GM21528 (cell line): ENCODE measurements around the gene HMCN1.

ENCODE experiments used
- ATAC-seq: cut with Tn5 transposase; IDR thresholded peaks from one replicate; pipeline ENCODE4 v1.9.1; 2021; ENCODE audit warnings: mild to moderate bottlenecking, moderate library complexity; ENCODE audit not compliant: unreplicated experiment, low FRiP score

HMCN1 gene

GRCh38 chr1:185795181-185795580, 61.0 kb downstream of the HMCN1 start:
- ATAC-seq: no peak

DNA sequence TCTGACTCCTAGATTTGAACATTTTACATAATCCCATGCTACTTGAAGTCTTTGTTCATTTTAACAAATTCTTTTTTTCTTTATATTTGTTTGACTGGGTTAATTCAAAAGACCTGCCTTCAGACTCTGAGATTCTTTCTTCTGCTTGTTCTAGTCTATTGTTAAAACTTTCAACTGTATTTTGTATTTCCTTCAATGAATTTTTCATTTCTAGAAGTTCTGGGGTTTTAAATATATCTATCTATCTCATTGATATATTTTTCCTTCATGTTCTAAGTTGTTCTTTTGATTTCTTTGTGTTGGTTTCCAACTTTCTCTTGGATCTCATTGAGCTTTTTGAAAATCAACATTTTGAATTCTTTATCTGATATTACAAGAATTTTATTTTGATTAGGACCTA, 64.3 kb downstream of the HMCN1 start:
- ATAC-seq: no peak

GRCh38 chr1:185803241-185803640, 69.0 kb downstream of the HMCN1 start:
- ATAC-seq: no peak

- no peak for ATAC-seq
Observed at GRCh38 chr1:185804206-185804605, 70.0 kb downstream of the HMCN1 start.

DNA sequence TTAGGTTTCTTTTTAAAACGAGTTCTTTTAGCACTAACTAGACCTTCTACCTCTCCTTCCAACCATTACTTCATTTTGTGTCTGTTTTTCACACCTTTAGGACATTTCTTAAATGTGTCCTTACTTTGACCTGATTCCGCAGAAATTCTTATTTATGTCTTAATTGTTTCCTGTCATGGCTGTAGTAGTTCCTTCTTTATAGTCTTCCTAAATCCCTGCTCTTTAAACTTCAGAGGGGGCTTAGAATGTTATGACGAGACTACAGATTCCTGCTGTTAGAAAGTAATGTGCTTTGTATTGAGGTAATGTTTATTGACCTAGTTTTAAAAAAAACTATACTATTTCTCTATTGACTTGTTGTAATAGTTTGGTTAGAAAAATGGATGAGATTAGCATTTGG, 70.4 kb downstream of the HMCN1 start:
- no peak for ATAC-seq

DNA sequence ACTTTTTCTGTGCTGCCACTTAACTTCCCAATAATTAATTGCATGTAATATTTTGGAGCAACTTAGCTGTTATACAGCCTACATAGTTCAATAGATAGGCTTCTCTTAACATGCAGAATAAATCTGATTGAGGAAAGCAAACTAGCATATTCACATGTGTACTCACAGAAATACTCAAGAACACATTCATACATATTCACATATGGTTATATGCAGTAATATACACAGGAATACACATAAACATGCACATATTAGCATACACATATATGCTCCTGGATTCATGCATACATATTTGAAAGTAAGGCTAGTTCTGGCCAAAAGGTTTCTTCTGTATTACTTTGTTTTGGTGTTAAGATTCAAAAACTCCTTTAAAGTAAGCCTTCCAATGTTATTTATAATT, 73.1 kb downstream of the HMCN1 start:
- ATAC-seq: no peak

GRCh38 chr1:185808631-185809030, 74.4 kb downstream of the HMCN1 start:
- ATAC-seq: no peak

DNA sequence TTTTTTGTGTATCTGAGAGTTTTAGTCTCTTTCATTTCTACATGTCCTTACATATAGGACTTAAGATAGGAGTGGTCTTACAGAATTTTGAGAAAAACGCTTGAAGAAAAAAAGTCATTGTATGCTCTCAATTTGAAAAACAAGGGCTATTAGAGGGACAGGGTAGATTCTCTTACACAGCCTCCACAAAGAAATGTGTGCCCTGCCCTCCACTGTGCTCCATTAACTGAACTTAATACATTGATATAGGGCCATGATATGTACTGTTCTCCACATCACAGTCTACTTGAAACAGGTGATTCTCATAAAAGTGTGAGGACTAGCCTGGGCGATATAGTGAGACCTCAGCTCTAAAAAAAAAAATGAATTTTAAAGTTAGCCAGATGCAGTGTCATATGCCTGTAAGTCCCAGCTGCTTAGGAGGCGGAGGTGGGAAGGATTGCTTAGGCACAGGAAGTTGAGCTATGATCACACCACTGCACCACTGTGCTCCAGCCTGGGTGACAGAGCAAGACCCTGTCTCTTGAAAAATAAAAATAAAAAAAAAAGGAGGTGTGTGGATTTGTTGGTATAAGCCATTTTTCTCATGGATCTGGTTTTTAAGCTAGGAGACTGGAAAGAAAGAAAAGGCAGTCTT, 77.0 kb downstream of the HMCN1 start:
- no peak for ATAC-seq

DNA sequence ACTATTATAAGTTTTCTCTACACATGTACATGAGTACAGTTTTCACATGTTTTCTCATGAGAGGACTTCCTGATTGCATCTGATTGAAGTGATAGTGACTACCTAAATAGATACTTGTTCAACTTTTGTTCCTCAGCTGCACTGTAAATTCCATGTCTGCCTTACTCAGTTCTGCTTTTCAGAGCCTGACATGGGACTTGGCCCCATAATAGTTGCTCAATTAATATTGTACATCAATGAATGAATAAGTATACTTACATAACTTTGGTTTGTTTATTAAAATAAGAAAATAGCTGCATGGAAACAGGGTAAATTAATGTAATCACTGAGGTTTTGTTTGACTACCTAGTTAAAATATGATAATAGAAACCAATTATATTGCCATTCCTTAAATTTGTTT, 78.7 kb downstream of the HMCN1 start:
- no peak for ATAC-seq

DNA sequence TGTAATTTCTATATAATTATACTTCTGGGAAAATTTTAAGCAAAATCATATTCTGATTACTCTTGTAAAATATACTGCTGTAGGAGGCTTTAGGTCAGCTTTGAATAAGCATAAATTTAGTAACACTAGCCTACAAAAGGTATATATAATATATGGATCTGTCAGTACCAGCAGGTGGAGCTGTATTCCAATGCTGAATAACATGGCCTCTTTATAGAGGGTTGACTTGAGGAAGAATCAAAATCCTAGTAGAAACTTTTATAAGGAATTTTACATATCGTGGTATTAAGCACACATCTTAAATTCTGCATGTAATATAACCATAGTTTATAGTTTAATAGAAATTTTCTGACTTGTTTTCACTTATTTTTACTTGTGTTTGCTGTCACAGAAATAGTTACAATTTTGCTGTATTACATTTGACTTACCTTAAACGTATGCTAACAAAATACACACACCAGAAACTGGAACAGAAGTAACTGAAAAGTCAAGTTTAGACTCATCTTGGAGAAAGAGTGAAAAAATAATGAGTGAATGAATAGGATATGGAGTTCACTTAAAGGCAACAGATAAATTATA, 79.3 kb downstream of the HMCN1 start:
- no peak for ATAC-seq

- ATAC-seq: no peak
Observed at GRCh38 chr1:185816460-185816859, 82.3 kb downstream of the HMCN1 start.

DNA sequence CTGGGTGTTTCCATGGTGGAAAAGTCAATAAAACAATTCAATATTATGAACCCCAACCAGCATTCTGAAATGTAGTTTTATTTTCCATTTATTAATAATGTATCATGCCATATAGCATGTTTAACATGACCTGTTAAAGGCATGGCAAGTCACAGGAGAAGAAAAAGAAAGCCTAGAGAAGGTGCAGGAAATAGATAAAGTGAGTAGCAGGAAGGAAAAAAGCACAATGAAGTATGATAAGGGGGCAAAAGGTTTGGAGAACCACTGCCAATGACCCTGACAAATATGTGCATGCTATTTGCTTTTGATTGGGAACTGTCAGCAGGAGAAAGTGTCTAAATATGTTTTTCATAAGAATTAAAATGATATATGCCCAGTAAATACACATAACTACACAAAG, 85.6 kb downstream of the HMCN1 start:
- ATAC-seq: no peak

- no peak for ATAC-seq
Observed at GRCh38 chr1:185821612-185822385, 87.6 kb downstream of the HMCN1 start.

DNA sequence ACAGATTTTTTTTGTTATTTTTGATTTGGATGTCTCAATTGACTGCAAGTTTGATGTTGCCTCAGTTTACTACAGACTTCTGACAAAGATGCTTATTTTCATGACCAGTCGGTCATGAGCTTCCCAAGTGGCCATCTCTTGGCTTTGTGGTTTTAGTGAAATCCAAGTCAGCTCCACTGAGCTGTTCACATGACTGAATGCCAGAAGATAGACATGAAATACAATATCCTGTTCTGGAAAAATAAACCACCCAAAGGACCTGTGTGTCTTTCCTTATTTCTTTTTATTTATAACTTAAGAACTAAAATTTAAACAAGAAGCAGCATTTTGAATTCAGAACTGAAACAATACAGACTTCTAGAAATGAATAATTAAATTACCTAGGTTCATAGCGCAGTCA, 89.3 kb downstream of the HMCN1 start:
- ATAC-seq: no peak

GRCh38 chr1:185824106-185824505, 89.9 kb downstream of the HMCN1 start:
- ATAC-seq: no peak

DNA sequence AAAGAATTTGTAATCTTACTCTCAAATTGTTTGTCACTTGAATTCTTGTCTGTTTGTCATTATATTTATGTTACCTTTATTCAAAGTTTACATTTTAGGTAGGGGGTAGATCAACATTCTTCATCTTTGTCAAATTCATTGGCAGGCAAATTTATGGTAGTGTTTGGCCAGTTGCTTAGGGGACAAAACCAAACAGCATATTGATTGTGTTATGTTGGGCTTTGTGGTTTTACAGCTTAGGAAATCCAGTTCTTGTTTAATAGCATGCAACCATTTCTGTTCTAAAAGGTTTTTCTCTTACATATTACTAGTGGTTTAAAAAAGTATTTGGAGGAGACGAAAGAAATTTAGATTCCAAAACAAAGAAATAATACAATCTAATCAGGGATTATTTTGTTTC, 91.4 kb downstream of the HMCN1 start:
- ATAC-seq: no peak

GRCh38 chr1:185834371-185834905, 100.2 kb downstream of the HMCN1 start:
- ATAC-seq: no peak

DNA sequence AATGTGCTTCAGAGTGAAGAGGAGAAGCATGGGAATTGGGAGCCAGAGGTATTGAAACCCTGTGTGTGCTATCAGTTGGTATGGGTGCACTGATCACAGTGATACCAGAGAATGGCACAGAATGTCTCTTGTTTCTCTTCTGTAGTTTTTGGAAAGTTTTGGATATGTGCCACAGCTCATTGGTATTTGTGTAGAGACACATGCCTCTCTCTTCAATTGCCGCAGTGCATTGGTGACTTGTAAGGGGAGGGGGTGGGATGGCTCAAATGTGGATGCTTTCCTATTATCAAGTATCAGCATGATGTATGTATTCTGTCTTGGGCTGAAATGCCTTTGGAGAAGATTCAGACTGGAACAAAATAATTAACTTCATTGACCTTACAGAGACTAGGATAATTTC, 101.0 kb downstream of the HMCN1 start:
- ATAC-seq: no peak

- ATAC-seq: no peak
Observed at GRCh38 chr1:185837711-185838110, 103.5 kb downstream of the HMCN1 start.

DNA sequence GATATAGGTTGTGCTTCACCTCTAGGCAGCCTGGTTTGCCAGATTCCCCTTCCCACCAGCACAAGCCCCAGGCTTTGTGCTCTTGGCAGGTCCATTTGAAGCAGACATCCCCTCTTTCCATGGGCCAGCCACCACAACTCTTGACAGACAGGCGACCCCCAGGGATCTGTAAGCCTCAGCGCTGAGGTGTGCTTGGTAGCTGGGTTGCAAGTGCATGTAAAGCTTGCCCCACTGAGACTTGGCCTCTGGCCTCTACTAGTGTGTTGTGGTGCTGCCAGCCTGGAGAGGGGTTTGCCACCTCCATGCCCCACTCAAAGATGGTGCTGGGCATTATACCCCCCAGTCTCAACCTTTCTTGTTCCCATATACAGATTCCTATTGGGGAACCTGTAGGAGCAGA, 103.9 kb downstream of the HMCN1 start:
- ATAC-seq: no peak

- ATAC-seq: no peak
Observed at GRCh38 chr1:185840880-185841279, 106.7 kb downstream of the HMCN1 start.
